HG03571 (cell line): Measurements from ENCODE around the gene ORMDL2.
"Not testable (repeated sequence)": the region's sequence is repeated elsewhere in the genome, so short reads cannot be mapped to it uniquely, and the experiment has no call there.

Experiments used
- ATAC-seq: cut with Tn5 transposase; IDR thresholded peaks from one replicate; pipeline ENCODE4 v1.9.1; 2021; ENCODE audit not compliant: unreplicated experiment

Gene ORMDL2

DNA sequence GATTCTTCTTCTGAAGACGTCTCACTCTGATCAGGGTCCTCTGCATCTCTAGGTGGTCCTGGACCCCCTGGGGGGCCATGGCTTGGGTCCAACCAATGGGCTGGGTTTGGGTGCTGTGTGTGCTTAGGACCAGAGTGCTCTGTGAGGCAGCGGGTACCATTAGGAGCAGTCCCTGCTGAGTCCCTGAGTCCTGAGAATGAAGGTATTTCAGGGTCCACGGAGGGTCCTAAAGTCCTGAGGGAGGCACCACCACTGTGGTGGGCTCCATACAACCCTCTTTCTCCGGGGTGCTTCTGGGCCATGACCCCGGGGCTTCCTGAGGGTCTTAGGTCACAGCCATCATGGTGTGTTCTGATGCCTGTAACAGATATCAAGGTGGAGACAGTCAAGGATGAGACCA is 10.5 kb downstream of the ORMDL2 start:
- no peak for ATAC-seq

DNA sequence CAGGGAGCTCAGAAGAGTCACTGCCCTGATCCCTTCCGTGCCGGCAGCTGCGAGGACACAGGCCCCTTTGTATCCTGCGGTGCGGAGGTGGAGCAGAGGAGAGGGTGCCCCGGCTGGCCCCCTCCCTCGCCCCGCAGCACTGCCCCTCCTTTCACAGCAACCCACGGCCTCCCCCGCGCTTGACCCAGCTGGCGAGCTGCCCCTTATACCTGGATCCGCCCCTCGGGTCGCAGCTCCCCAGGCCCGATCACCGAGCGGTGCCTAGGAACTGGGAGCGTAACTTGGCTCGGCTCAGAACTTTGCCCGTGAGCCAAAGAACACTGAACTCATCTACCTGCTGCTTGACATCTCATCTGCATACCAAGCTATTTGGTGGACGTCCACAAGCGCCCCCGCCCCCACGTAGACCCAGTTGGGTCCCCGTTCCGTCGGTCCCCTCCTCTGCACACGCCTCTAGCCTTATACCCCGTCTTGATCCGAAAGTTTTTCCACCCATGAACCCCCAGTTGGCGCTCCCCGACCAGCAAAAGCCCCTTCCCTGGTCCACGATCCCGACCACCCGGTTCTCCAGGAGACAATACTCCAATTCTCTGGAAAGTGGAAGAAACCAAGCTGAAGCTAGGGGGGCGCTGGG is 12.2 kb downstream of the ORMDL2 start:
- ATAC-seq: peak; percentile 22

- ATAC-seq: no peak
Observed at GRCh38 chr12:55830601-55831446, 13.0 kb downstream of the ORMDL2 start.

- no peak for ATAC-seq
Observed at GRCh38 chr12:55831447-55831815, 13.6 kb downstream of the ORMDL2 start.

DNA sequence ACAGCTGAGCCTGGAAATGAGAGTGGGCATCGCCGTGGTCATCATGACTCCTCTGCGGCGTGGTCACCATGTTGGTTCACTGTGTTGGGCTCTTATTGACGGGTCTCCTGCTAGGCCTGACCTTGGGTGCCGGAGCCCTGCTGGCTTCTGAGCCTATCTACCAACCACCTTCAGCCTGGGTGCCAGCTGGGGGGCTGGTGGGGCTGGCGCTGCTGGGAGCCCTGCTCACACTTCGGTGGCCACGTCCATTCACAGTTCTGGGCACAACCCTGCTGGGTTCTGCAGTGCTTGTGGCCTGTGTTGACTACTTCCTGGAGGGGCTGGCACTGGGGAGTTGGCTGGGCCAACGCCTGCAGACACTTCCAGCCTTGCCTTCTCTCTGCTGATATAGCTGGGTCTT is 15.2 kb downstream of the ORMDL2 start:
- no peak for ATAC-seq

DNA sequence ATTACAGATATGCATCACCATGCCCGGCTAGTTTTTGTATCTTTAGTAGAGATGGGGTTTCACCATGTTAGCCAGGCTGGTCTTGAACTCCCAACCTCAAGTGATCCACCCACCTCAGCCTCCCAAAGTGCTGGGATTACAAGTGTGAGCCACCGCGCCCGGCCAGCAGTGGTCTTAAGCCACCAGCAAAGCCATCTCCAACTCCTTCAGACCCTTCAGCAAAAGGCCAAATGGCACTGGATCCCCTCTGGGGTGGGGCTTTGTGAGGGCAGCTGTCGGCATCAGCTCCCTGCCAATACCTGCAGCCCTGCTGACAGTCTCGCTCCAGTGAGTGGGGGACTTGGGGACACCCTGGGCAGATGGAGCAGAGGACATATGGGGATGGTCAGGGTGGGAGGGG is 16.6 kb downstream of the ORMDL2 start:
- not testable (repeated sequence) for ATAC-seq

GRCh38 chr12:55838361-55838760 is 20.5 kb downstream of the ORMDL2 start:
- no peak for ATAC-seq

DNA sequence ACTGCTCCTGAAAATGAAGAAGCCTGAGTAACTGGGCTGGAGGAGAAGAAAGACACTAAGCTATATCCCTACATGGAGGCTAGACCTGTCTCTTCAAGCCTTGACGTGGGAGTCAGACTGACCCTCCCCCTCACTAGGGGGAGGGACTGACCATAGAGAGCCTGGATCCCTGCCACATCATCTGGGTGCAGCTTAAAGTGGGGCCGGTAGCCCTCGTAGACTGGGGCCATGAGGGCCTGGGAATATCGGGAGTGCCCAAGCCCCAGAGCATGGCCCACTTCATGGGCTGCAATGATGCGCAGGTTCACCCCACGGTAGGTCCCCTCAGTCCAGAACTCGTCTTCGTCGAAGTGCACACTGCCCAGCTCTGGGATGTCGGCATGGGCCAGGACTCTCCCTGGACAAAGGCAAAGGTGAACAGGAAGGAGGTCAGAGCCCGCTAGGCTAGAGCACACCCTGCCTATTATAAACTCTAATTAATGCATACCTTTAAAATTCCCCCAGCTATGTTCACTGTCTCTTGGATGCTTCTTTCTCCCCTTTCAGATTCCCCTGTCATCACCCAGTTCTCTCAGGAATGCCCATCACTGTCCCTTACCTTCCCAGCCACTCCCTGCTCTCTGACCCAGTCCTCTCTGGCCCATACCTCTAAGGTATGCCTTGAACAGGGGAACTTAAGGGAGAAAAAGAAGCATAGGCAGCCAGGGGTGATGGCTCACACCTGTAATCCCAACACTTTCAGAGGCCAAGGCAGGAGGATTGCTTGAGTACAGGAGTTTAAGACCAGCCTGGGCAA is 21.7 kb downstream of the ORMDL2 start:
- ATAC-seq: no peak

GRCh38 chr12:55840581-55841351 is 22.9 kb downstream of the ORMDL2 start:
- ATAC-seq: no peak

DNA sequence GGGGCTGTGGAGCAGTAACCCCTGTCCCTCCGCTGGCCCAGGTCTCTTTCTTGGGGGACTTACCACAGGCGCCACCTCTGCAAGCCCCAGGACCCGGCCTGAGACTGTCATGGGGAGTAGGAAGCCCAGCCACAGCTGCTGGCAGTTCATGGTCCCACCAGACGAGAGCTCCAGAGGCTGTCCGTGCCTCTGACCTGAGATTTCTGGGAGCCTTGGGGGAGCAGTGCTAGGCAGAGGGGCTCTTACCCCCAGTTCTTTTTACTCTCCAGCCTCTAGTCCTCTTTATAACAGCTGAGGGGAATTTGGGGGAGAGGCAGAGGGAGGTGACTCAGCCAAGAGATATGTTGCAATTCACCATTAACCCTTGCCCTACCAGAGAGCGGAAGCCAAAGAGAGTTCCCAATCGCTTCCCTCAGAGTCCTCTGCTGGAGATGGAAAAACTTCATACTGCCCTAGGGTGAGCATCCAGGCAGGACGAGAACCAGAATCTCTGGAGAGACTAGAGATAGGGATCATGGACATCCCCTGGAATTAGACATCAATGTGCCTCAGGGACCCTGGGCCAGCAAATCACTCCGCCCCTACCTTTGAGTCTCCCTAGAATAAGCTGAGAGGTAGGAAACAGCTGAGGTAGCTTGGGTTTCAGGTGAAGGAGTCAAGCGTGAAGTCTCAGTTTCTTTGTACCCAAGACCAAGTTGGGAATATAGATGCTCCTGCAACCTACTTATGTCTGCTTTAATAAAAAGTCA is 25.0 kb downstream of the ORMDL2 start, which contains the start of gene MMP19:
MMP19 (minus strand) TSS at position 256 of the 749 bp plus-strand sequence; CDS start at position 150, 106 bp downstream.
- ATAC-seq: no peak

- ATAC-seq: no peak
Observed at GRCh38 chr12:55843431-55843830, 25.6 kb downstream of the ORMDL2 start.

DNA sequence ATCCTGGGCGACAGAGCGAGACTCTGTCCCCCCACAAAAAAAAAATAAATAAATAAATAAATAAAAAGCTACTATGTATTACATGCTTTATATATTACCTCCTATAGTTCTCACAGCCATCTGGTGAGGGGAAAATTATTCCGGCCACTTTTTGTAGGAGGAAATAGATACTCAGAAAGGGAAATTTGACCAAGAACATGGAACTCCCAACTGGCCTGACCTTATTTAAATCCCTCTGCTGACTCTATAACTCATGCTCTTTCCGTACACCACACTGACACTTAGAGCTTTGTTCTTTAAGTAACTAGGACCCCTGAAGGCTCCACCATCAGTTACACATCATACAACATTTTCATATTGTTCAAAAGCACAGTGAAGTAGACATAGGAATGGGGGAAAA is 27.1 kb downstream of the ORMDL2 start:
- no peak for ATAC-seq

- no peak for ATAC-seq
Observed at GRCh38 chr12:55845361-55845760, 27.5 kb downstream of the ORMDL2 start.

GRCh38 chr12:55845785-55846496 is 28.1 kb downstream of the ORMDL2 start:
- no peak for ATAC-seq

- ATAC-seq: no peak
Observed at GRCh38 chr12:55847033-55847432, 29.2 kb downstream of the ORMDL2 start.

DNA sequence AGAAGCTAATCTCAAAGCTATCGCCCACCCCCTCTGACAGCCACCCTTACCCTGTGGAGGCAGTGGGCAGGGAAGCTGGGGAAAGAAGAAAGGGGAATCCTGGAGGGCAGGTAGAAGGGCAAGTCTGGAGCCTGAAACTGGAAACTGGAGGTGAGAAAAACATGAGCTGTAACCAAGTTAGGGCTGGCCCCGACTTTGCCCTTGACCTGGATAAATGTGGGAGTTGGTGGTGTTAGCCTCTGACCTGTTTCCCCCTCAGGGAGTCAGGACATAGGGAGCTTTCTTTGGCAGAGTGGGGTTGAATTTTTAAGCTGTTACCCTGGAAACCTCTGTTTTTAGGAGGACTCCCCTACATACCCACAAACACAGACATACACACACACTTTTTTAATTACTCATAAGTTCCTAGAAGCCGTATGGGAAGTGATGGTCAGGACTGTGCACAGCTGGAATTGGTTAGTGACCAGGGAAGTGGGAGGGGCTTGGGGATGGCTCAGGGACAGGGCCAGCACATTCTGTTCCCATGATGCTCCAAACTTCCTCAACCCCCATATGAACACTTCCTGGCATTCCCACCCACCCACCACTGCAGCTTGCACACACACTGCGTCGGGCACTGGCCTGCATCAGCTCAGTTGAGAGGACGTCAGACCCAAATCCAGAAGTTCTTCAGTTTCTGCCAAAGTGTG is 29.9 kb downstream of the ORMDL2 start:
- no peak for ATAC-seq

- no peak for ATAC-seq
Observed at GRCh38 chr12:55849616-55850343, 31.9 kb downstream of the ORMDL2 start.

DNA sequence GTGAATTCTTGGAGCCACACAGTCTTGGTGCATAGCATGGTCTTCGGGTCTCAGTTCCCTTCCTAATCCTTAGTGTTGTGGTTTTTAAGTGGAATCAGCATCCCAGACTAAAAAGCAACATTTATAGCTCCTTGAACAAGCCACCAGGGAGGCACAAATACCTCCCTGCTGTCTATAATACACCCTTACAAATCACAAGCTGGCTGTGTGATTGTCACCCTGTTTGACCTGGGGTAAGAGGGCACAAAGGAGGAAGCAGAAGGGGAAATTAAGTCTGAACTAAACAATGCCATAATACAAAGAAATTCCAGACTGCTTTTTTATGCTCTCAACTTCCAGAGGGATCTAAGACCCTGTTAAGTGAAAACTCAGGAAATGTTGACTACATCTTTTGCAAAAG is 32.6 kb downstream of the ORMDL2 start:
- no peak for ATAC-seq
